Brain microvascular endothelial cell (primary cell): Measurements from ENCODE around the gene B4GALNT3.

Source experiments
- DNase-seq: peaks from one replicate; pipeline ENCODE4 v3.0.0-alpha.2; 2020
- H3K27ac ChIP-seq: fragments of 250-450 bp; sonication (Bioruptor Pico); 2 replicates; pipeline ENCODE4 v1.5.1; 2020; ENCODE audit warnings: mild to moderate bottlenecking, moderate library complexity
- H3K27me3 ChIP-seq: fragments of 250-450 bp; sonication (Bioruptor Pico); replicated peaks from 2 replicates; pipeline ENCODE4 v1.5.1; 2020; ENCODE audit warnings: mild to moderate bottlenecking
- H3K36me3 ChIP-seq: fragments of 250-450 bp; sonication (Bioruptor Pico); replicated peaks from 2 replicates; pipeline ENCODE4 v1.5.1; 2020; ENCODE audit warnings: mild to moderate bottlenecking
- H3K4me3 ChIP-seq: 2 replicates; pipeline ENCODE4 v1.5.1; 2011; ENCODE audit warnings: low read depth, mild to moderate bottlenecking, control low read depth, low read length, moderate library complexity
- CTCF ChIP-seq: IDR thresholded peaks from 2 replicates; pipeline ENCODE4 v1.5.1; 2011; ENCODE audit warnings: low read depth, mild to moderate bottlenecking, moderate library complexity, low read length, control low read depth, inconsistent platforms; ENCODE audit errors: missing control alignments
- in situ Hi-C: cut with HindIII; loops from 2 replicates; pipeline ENCODE4 v1.10.0; 2017; ENCODE audit warnings: low sequenced_read_pairs, low pct_ligation_motif_present

B4GALNT3 gene

GRCh38 chr12:569091-569676 lies 109.4 kb downstream of the B4GALNT3 start:
- no peaks in the 10 kb centered on the region for H3K36me3 ChIP-seq
- TF ChIP-seq CTCF = no peak
- H3K27me3 ChIP-seq = no peaks in the 10 kb centered on the region
- DNase-seq = no peak
- in situ Hi-C loops = no loop called here
- no peak overlapping the region for H3K27ac ChIP-seq
- no peak overlapping the region for H3K4me3 ChIP-seq

GRCh38 chr12:569803-570434 lies 110.2 kb downstream of the B4GALNT3 start:
- peak; percentile 89 for TF ChIP-seq CTCF
- peak overlapping the region; percentile 72 for H3K4me3 ChIP-seq
- no peaks in the 10 kb centered on the region for H3K27me3 ChIP-seq
- peak; percentile 72 for DNase-seq
- no peaks in the 10 kb centered on the region for H3K36me3 ChIP-seq
- H3K27ac ChIP-seq = no peak overlapping the region
- in situ Hi-C loops = no loop called here

GRCh38 chr12:570435-570920 lies 110.7 kb downstream of the B4GALNT3 start:
- TF ChIP-seq CTCF = no peak
- H3K36me3 ChIP-seq = no peaks in the 10 kb centered on the region
- in situ Hi-C loops = no loop called here
- peak overlapping the region; percentile 19 for H3K27ac ChIP-seq
- H3K4me3 ChIP-seq = peak overlapping the region; percentile 72
- H3K27me3 ChIP-seq = no peaks in the 10 kb centered on the region
- peak; percentile 67 for DNase-seq

GRCh38 chr12:570921-571794 lies 111.4 kb downstream of the B4GALNT3 start:
- TF ChIP-seq CTCF = no peak
- in situ Hi-C loops = no loop called here
- peak overlapping the region; percentile 72 for H3K4me3 ChIP-seq
- DNase-seq = no peak
- no peaks in the 10 kb centered on the region for H3K27me3 ChIP-seq
- no peaks in the 10 kb centered on the region for H3K36me3 ChIP-seq
- H3K27ac ChIP-seq = peak overlapping the region; percentile 19

- H3K4me3 ChIP-seq = no peak overlapping the region
- TF ChIP-seq CTCF = no peak
- H3K27ac ChIP-seq = no peak overlapping the region
- no peaks in the 10 kb centered on the region for H3K36me3 ChIP-seq
- in situ Hi-C loops = no loop called here
- no peaks in the 10 kb centered on the region for H3K27me3 ChIP-seq
- DNase-seq = no peak
Observed at GRCh38 chr12:571795-572531, 112.2 kb downstream of the B4GALNT3 start.
